H1 (cell line): ENCODE data around the gene BCAS4. TPM values are rescaled to one million over a fixed set of nuclear protein-coding genes. Genes with fewer than 3 reads are reported as not detected.

Source experiments
- CTCF ChIA-PET: fragments of 300-600 bp; sonication (Branson Sonifier 250); formaldehyde crosslinking; loops from one replicate; lab custom pipeline; 2021; ENCODE audit not compliant: partially characterized antibody; lab: Charles Lee
- POLR2A ChIA-PET: fragments of 300-600 bp; sonication (Branson Sonifier 250); formaldehyde crosslinking; loops from one replicate; lab custom pipeline; 2021; ENCODE audit warnings: inconsistent platforms; ENCODE audit not compliant: partially characterized antibody; lab: Charles Lee
- DNase-seq, 2 experiments: peaks; one replicate each; pipeline versions ENCODE4 v3.0.0 to v3.0.0-alpha.2; 2010 to 2022; ENCODE audit warnings: low spot score in 2 of 2, low read depth in 1 of 2, mixed read lengths in 1 of 2
- FAIRE-seq: peaks from 2 replicates; lab custom pipeline; 2011; peaks lifted over from hg19 to GRCh38; lab: Jason Lieb, UNC
- H2AFZ ChIP-seq: 2 replicates; pipeline ENCODE4 v1.8.1; 2012; ENCODE audit warnings: low read length, inconsistent platforms
- H2AK5ac ChIP-seq: 2 replicates; pipeline ENCODE4 v1.6.1; 2013; ENCODE audit warnings: low read depth, low read length
- H2BK120ac ChIP-seq: replicated peaks from 2 replicates; pipeline ENCODE3; 2013; ENCODE audit warnings: low read depth, low read length, inconsistent platforms
- H2BK12ac ChIP-seq: 2 replicates; pipeline ENCODE4 v1.6.1; 2013; ENCODE audit warnings: low read depth, low read length
- H2BK15ac ChIP-seq: 2 replicates; pipeline ENCODE4 v1.6.1; 2013; ENCODE audit warnings: low read length
- H2BK20ac ChIP-seq: 2 replicates; pipeline ENCODE4 v1.6.1; 2013; ENCODE audit warnings: low read length
- H2BK5ac ChIP-seq: 2 replicates; pipeline ENCODE4 v1.6.1; 2013; ENCODE audit warnings: low read depth, low read length
- H3K14ac ChIP-seq: 2 replicates; pipeline ENCODE4 v1.6.1; 2013; ENCODE audit warnings: inconsistent platforms; ENCODE audit not compliant: insufficient read length
- H3K18ac ChIP-seq: 2 replicates; pipeline ENCODE4 v1.6.1; 2013; ENCODE audit warnings: low read length; ENCODE audit errors: extremely low read depth
- H3K23ac ChIP-seq: 2 replicates; pipeline ENCODE4 v1.6.1; 2013; ENCODE audit warnings: inconsistent platforms; ENCODE audit not compliant: insufficient read length
- H3K23me2 ChIP-seq: 2 replicates; pipeline ENCODE4 v1.6.1; 2013; ENCODE audit warnings: low read depth, low read length
- H3K27ac ChIP-seq: 2 replicates; pipeline ENCODE4 v1.6.1; 2011; ENCODE audit warnings: low read depth, low read length, inconsistent platforms
- H3K27me3 ChIP-seq, 4 experiments: replicated peaks in 1 of 4; 1 replicate in 1 of 4; 2 replicates in 3 of 4; pipeline versions ENCODE4 v1.6.1 to v1.8.1; 2011 to 2013; ENCODE audit warnings: low read length in 3 of 4, mild to moderate bottlenecking in 3 of 4, inconsistent platforms in 2 of 4, mixed read lengths in 2 of 4, moderate library complexity in 1 of 4; ENCODE audit not compliant: control insufficient read depth in 3 of 4, insufficient read depth in 3 of 4; ENCODE audit errors: extremely low read depth in 1 of 4
- H3K36me3 ChIP-seq, 4 experiments: 2 replicates each; pipeline versions ENCODE4 v1.6.1 to v1.8.1; 2011 to 2013; ENCODE audit warnings: mild to moderate bottlenecking in 4 of 4, low read length in 3 of 4, moderate library complexity in 2 of 4, control low read depth in 1 of 4, inconsistent platforms in 1 of 4; ENCODE audit not compliant: insufficient read depth in 4 of 4, control insufficient read depth in 2 of 4
- H3K4ac ChIP-seq: replicated peaks from 2 replicates; pipeline ENCODE3; 2013; ENCODE audit warnings: low read length, low read depth, mixed read lengths, inconsistent platforms; ENCODE audit not compliant: insufficient read length
- H3K4me1 ChIP-seq, 4 experiments: replicated peaks in 1 of 4; 1 replicate in 1 of 4; 2 replicates in 3 of 4; pipeline versions ENCODE4 v1.6.1 to v1.8.1; 2011 to 2013; ENCODE audit warnings: low read length in 3 of 4, inconsistent platforms in 2 of 4, mixed read lengths in 1 of 4; ENCODE audit not compliant: insufficient read depth in 4 of 4, control insufficient read depth in 3 of 4
- H3K4me2 ChIP-seq, 2 experiments: 2 replicates each; pipeline versions ENCODE4 v1.6.1 to v1.8.1; 2011 to 2013; ENCODE audit warnings: low read depth in 2 of 2, low read length in 2 of 2, control low read depth in 1 of 2, inconsistent platforms in 1 of 2, mild to moderate bottlenecking in 1 of 2; ENCODE audit not compliant: insufficient read depth in 1 of 2
- H3K4me3 ChIP-seq, 4 experiments: fragments of 200-600, 300-600 bp in 1 of 4; sonication (generic), shearing (Covaris generic), sonication (Bioruptor Twin) in 1 of 4; 2 replicates each; pipeline versions ENCODE4 v1.5.1 to v1.8.1; 2011 to 2016; ENCODE audit warnings: low read length in 4 of 4, low read depth in 3 of 4, control low read depth in 2 of 4, inconsistent platforms in 2 of 4, mild to moderate bottlenecking in 2 of 4, mixed read lengths in 1 of 4, moderate library complexity in 1 of 4; ENCODE audit not compliant: insufficient read depth in 2 of 4; ENCODE audit errors: extremely low read depth in 1 of 4
- H3K56ac ChIP-seq: replicated peaks from 2 replicates; pipeline ENCODE3; 2013; ENCODE audit warnings: low read depth, mild to moderate bottlenecking, mixed read lengths, low read length, inconsistent platforms; ENCODE audit not compliant: insufficient read length
- H3K79me1 ChIP-seq: 2 replicates; pipeline ENCODE4 v1.6.1; 2013; ENCODE audit warnings: low read depth, low read length, control low read depth
- H3K79me2 ChIP-seq, 2 experiments: 2 replicates each; pipeline versions ENCODE4 v1.6.1 to v1.8.1; 2012 to 2013; ENCODE audit warnings: low read length in 2 of 2, mild to moderate bottlenecking in 2 of 2, inconsistent platforms in 1 of 2; ENCODE audit not compliant: insufficient read depth in 2 of 2, control insufficient read depth in 1 of 2
- H3K9ac ChIP-seq, 4 experiments: replicated peaks in 1 of 4; 1 replicate in 1 of 4; 2 replicates in 3 of 4; pipeline versions ENCODE4 v1.6.1 to v1.8.1; 2011 to 2013; ENCODE audit warnings: low read depth in 3 of 4, low read length in 3 of 4, control low read depth in 2 of 4, mild to moderate bottlenecking in 2 of 4, moderate library complexity in 2 of 4, inconsistent platforms in 1 of 4; ENCODE audit errors: extremely low read depth in 1 of 4
- H3K9me3 ChIP-seq, 2 experiments: 2 replicates each; pipeline versions ENCODE4 v1.6.1 to v1.8.1; 2012 to 2013; ENCODE audit warnings: mild to moderate bottlenecking in 2 of 2, moderate library complexity in 2 of 2, control low read depth in 1 of 2, inconsistent platforms in 1 of 2, low read depth in 1 of 2, low read length in 1 of 2, mixed read lengths in 1 of 2; ENCODE audit not compliant: insufficient read depth in 2 of 2
- H4K20me1 ChIP-seq, 2 experiments: replicated peaks in 1 of 2; 2 replicates each; pipeline versions ENCODE3 to v1.8.1; 2011 to 2013; ENCODE audit warnings: inconsistent platforms in 2 of 2, low read length in 2 of 2, mild to moderate bottlenecking in 1 of 2; ENCODE audit not compliant: insufficient read depth in 2 of 2, control insufficient read depth in 1 of 2
- H4K5ac ChIP-seq: 2 replicates; pipeline ENCODE4 v1.6.1; 2013; ENCODE audit warnings: low read length, low read depth, mixed read lengths, inconsistent platforms; ENCODE audit not compliant: insufficient read length
- H4K8ac ChIP-seq: 2 replicates; pipeline ENCODE4 v1.8.0; 2013; ENCODE audit warnings: mild to moderate bottlenecking, moderate library complexity, low read length, inconsistent platforms; ENCODE audit not compliant: insufficient read depth; ENCODE audit errors: extremely low read depth
- H4K91ac ChIP-seq: replicated peaks from 2 replicates; pipeline ENCODE3; 2013; ENCODE audit warnings: low read length, mixed read lengths, inconsistent platforms; ENCODE audit not compliant: insufficient read length
- CHD1 ChIP-seq: IDR thresholded peaks from 2 replicates; pipeline ENCODE4 v1.6.1; 2012; ENCODE audit warnings: low read depth, low read length, improper control_type of control experiment
- PHF8 ChIP-seq: fragments of 200-600 bp; sonication (generic); conservative IDR thresholded peaks from 2 replicates; pipeline ENCODE4 v1.7.1; 2012; ENCODE audit warnings: low read depth, mild to moderate bottlenecking, inconsistent platforms, low read length, moderate library complexity
- TBP ChIP-seq: IDR thresholded peaks from 2 replicates; pipeline ENCODE4 v1.6.1; 2011; ENCODE audit warnings: low read depth, low read length, improper control_type of control experiment
- TCF12 ChIP-seq: IDR thresholded peaks from 2 replicates; pipeline ENCODE4 v1.6.1; 2011; ENCODE audit warnings: low read depth, mild to moderate bottlenecking, low read length
- WGBS, 2 experiments: shearing (Covaris generic) in 1 of 2; methylation state at CpG; one replicate each; pipeline versions ENCODE4 v1.1.6 to v1.1.7; 2013 to 2015; ENCODE audit warnings: low lambda C conversion rate in 2 of 2, mixed read lengths in 2 of 2, inconsistent platforms in 1 of 2, low coverage in 1 of 2, missing lambda C conversion rate in 1 of 2; ENCODE audit not compliant: insufficient replicate concordance in 2 of 2, insufficient coverage in 1 of 2, insufficient read length in 1 of 2; ENCODE audit errors: extremely low coverage in 1 of 2, missing lambda C conversion rate in 1 of 2; 5-methylcytosine and 5-hydroxymethylcytosine counted together
- polyA plus RNA-seq, 7 experiments: library from polyadenylated mRNA; depleted of rRNA in 3 of 7; stranded (reverse) in 5 of 7; unstranded in 2 of 7; fragments of >200 nt in 5 of 7; fragments of 200-250 nt in 2 of 7; gene quantifications; 1 replicate in 5 of 7; 2 replicates in 1 of 7; 4 replicates in 1 of 7; pipeline versions ENCODE4 v1.2.1 to v1.2.3, GENCODE V29; 2011 to 2013; ENCODE audit warnings: missing spikeins in 2 of 7, mixed read lengths in 2 of 7
- total RNA-seq: library from RNA; stranded (reverse); fragmentation: NEBNext Ultra II Directional; extraction: Animal tissue kit (Norgen Biotek cat#: 25700); gene quantifications from 2 replicates; pipeline ENCODE4 v1.2.1, GENCODE V29; 2021
- TF ChIP-seq, protein P1 (sequence below): IDR thresholded peaks from 2 replicates; pipeline ENCODE4 v1.6.1; 2011; ENCODE audit warnings: low read length, improper control_type of control experiment

The BCAS4 gene
- total and polyA plus RNA-seq, 2 of the 8 experiments (the other 6 are each of a cell fraction or from before 2014, with no cell fraction given) = 21.2 to 23.6 TPM

DNA sequence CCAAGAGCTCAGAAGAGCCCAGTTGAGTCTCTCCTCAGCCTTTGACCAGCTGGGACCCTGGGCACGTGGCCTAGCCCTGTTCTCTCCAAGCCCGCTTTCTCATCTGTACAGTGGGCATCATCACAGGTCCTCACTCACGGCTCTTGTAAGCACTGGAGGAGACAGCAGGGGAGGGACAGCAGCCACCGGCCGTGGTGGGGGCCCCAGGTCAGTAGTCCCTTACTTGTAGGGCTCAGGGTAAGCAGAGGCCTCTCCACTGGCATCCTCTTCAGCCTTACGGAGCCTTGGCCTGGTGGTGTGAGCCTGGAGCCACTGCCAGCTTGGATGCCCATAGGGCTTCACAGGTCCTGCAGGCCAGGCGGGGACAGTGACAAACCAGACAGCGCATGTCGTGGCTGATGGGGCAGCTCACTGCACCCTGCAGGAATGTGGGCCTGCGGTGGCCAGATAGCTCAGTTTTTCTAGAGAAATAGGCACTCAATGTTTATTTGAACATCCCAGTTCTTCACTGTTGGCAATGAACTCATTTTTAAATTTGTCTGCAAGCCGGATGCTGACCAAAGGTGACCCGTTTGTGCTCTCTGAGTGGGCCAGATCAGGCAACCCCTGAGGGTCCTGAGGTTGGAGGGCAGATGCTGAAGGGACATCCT, 71.3 kb downstream of the BCAS4 start:
- no peak overlapping the region; the same call in 1 of the 2 replicates for H3K18ac ChIP-seq
- no peak overlapping the region for H2AFZ ChIP-seq
- no peaks in the 10 kb centered on the region for H3K79me2 ChIP-seq
- no peak for FAIRE-seq
- no peak overlapping the region for H3K27ac ChIP-seq
- H2BK20ac ChIP-seq = no peak overlapping the region
- no peaks in the 10 kb centered on the region for H4K20me1 ChIP-seq
- CTCF ChIA-PET = interaction anchor here (0.6 to 1.5 kb wide), 8 partner anchors 10 to 191 kb away, joined by 3 to 5 read pairs (median 3); no protein-coding TSS in a partner anchor
- no peak overlapping the region for H2BK5ac ChIP-seq
- 0 out of 2 replicates have a peak overlapping the region, but pooled peaks have one; percentile 75 for H2AK5ac ChIP-seq
- H4K8ac ChIP-seq = no peak overlapping the region; the same call in 1 of the 2 replicates
- TF ChIP-seq CHD1 (no peak), PHF8 (no peak), TCF12 (no peak), TBP (no peak)
- TF ChIP-seq, protein P1, sequence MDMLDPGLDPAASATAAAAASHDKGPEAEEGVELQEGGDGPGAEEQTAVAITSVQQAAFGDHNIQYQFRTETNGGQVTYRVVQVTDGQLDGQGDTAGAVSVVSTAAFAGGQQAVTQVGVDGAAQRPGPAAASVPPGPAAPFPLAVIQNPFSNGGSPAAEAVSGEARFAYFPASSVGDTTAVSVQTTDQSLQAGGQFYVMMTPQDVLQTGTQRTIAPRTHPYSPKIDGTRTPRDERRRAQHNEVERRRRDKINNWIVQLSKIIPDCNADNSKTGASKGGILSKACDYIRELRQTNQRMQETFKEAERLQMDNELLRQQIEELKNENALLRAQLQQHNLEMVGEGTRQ = no peak
- no peak overlapping the region for H2BK15ac ChIP-seq
- H3K4ac ChIP-seq = no peak overlapping the region
- no peaks in the 10 kb centered on the region for H3K36me3 ChIP-seq
- no peaks in the 10 kb centered on the region for H3K27me3 ChIP-seq
- no peak overlapping the region for H3K56ac ChIP-seq
- H3K4me3 ChIP-seq = no peak overlapping the region
- H2BK12ac ChIP-seq = peak overlapping the region; percentile 50; the same call in 1 of the 2 replicates
- H3K79me1 ChIP-seq = no peaks in the 10 kb centered on the region; the same call in 1 of the 2 replicates
- 94% methylated on average over 12 of the region's 12 CpGs; no CpG with 5 or more reads in 1 of the 2 experiments for WGBS, 2 experiments
- no peak overlapping the region for H3K23ac ChIP-seq
- H3K4me1 ChIP-seq = peaks cover 10 to 27% (median 18%) of the 10 kb centered on the region in 4 experiments
- H3K4me2 ChIP-seq = no peak overlapping the region
- no peak overlapping the region for H4K5ac ChIP-seq
- H3K23me2 ChIP-seq = peaks cover 2% of the 10 kb centered on the region; the same call in 1 of the 2 replicates
- no peak overlapping the region for H3K14ac ChIP-seq
- POLR2A ChIA-PET = interaction anchor here (1.1 to 2.7 kb wide), 6 partner anchors 12 to 43 kb away, joined by 3 to 9 read pairs (median 4); no protein-coding TSS in a partner anchor
- no peak overlapping the region for H2BK120ac ChIP-seq
- H3K9me3 ChIP-seq = no peaks in the 10 kb centered on the region
- DNase-seq = no peak
- H3K9ac ChIP-seq = no peak overlapping the region
- no peak overlapping the region for H4K91ac ChIP-seq
